Coronary artery (tissue), 2 donors: ENCODE measurements around the gene MICAL3.
A peak's percentile ranks its signal among the peaks of the same experiment; 100 is the strongest.

Experiments
- DNase-seq: peaks from one replicate; pipeline ENCODE4 v3.0.0-alpha.2; 2017; ENCODE audit warnings: low spot score
- H3K27ac ChIP-seq, 2 donors: fragments of 200-600 bp; sonication (generic); one replicate each; pipeline ENCODE4 v1.5.1; 2016 to 2019
- H3K4me3 ChIP-seq: fragments of 200-600 bp; sonication (generic); 2 replicates; pipeline ENCODE4 v1.5.1; 2016; ENCODE audit warnings: mild to moderate bottlenecking, moderate library complexity
- TF ChIP-seq, protein P1 (sequence below): fragments of 200-600 bp; sonication (generic); IDR thresholded peaks from one replicate; pipeline ENCODE4 v1.5.1; 2019; ENCODE audit warnings: antibody characterized with exemption

The MICAL3 gene

DNA sequence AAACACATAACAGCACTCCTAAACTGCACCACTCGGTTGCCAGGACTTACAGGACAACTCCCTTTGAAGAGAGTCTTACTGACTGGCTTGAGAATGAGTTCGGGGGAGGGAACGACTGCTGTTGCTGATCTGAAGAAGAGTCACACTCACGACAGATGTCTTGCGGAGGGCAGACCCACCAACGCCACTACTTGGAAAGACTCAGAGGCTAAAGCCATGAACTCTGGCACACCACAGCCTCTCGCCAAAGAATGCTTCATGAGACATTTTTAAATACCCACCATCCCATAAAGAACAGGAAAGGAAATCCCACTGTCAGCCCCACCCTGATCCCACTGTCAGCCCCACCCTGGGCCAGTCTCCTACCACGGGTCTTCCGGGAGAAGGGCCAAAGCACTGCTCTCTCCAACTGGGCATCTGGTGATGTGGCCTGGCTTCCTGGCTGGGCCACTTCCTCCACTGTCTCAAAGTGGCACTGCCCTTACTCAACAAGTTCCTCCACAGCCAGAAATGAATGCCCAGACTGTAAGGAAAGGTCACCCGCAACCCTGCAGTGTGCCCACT, 73.6 kb downstream of the MICAL3 start:
- peak overlapping the region in 1 of 2 donors; percentile 57 for H3K27ac ChIP-seq
- no peak overlapping the region for H3K4me3 ChIP-seq
- no peak for DNase-seq
- TF ChIP-seq, protein P1, sequence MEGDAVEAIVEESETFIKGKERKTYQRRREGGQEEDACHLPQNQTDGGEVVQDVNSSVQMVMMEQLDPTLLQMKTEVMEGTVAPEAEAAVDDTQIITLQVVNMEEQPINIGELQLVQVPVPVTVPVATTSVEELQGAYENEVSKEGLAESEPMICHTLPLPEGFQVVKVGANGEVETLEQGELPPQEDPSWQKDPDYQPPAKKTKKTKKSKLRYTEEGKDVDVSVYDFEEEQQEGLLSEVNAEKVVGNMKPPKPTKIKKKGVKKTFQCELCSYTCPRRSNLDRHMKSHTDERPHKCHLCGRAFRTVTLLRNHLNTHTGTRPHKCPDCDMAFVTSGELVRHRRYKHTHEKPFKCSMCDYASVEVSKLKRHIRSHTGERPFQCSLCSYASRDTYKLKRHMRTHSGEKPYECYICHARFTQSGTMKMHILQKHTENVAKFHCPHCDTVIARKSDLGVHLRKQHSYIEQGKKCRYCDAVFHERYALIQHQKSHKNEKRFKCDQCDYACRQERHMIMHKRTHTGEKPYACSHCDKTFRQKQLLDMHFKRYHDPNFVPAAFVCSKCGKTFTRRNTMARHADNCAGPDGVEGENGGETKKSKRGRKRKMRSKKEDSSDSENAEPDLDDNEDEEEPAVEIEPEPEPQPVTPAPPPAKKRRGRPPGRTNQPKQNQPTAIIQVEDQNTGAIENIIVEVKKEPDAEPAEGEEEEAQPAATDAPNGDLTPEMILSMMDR = no peak

DNA sequence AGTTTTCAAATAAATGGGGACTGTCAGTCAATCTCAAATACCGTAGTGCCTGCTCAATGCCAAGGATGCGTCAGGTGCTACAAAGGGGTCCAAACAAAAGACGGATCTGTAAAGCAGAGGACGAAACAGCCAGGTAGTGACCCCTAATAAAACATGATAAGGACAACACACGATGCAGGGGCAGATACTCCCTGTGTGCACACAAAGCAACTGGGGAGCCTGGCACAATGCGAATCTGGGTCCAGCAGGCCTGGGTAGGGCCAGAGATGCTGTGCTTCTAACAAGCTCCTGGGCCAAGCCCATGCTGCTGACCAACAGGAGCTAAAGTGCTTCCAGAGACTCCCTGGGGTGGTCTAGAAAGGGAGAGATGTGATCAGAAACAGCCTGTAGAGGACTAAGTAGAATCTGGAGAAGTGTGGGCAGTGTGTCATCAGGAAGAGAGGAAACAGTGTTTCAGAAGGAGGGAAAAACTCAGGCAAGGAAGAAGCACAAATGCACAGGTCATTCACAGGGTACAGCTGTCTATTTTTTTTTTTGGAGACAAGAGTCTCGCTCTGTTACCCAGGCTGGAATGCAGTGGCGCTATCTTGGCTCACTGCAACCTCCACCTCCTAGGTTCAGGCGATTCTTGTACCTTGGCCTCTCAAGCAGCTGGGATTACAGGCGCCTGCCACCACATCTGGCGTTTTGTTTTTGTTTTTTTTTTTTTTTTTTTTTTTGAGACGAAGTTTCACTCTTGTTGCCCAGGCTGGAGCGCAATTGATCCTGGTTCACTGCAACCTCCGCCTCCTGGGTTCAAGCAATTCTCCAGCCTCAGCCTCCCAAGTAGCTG, 74.5 kb downstream of the MICAL3 start:
- TF ChIP-seq, protein P1 = no peak
- H3K4me3 ChIP-seq = no peak overlapping the region
- DNase-seq = no peak
- H3K27ac ChIP-seq = no peak overlapping the region

DNA sequence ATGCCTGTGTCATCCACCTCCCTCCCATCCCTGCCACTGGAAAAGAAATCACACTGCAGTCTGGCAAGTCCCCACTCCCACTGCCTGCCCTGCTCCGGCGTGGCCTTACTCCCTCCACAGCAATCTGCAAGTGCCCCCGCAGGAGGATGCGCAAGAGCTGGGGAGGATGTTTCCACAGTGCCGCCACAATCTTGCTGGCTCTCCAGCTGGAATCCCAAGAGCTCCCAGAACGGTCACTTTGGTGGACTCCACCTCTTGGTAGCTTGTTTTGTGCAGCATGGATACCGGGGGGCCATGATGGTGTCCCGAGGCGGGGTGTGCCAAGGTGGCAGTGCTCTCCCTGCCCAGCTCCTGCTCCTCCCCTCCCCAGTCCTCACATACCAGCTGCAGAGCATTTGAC, 76.3 kb downstream of the MICAL3 start:
- no peak overlapping the region for H3K27ac ChIP-seq
- TF ChIP-seq, protein P1 = no peak
- DNase-seq = no peak
- no peak overlapping the region for H3K4me3 ChIP-seq

DNA sequence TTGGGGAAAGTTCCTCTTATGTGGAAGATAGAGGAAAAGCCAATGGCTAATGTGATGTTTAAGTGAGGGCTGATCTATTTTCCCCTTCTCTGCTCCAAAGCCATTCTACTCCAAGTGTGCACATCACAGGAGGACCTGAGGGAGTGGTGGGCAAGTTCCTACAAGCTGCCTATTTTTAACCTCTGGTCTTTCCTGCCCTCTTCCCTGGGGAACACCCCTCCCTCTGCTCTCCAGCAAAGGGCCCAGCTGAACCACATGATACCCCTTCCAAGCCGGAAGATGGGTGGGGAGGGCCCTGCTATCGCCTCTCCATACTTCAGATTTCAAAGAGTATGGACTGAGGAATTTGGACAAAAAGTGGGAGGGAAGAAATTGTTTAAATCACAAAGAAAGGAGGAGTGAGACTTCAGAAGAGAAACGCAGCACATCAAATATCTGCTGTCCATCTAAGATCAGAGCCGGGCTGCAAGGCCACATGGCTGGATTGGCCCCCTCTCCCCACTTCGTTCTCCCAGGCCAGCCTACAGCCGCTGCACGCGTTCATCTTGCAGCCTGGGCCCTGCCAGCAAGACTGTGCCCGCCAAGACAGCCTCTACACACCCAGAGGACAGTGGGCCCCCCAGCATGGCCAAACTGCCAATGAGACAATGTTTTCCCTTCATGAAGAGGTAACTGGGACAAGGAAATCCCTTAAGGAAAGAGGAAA, 77.5 kb downstream of the MICAL3 start:
- TF ChIP-seq, protein P1 = no peak
- H3K27ac ChIP-seq = peak overlapping the region in 1 of 2 donors; percentile 46
- peak overlapping the region; percentile 13 for H3K4me3 ChIP-seq
- no peak for DNase-seq

DNA sequence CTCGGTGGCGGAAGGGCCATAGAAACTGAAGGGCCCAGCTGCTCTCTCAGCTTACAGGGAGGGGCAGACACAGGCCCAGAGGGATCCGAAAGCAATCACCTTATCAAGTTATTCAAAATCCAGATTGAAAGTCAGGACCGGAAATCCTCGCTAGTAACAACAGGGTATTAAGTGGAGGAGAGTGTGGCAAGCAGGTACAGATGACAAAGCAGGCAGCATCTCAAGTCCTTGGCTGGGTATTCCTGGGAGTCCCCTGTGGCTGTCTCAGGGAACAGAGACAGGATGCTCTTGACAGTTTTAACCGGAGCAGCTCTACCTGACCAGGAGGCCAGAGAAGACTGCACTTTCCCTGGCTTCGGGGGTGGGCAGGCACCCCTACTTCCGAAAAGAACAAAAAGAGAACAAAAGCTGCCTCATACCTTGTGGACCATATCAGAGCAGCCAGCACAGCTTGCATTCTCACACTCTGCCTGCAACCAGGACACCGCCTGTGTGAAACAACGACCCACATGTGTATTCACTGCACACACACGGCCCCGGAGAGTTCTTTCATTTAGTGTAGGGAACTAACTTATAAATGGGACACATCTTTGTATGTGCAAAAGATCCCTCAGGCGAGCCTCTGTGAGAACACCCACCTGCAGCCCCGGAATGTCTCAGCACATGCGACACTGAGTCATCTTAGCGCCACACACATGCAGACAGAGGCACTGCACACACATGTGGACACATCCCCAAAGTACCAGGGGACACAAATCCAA, 78.3 kb downstream of the MICAL3 start:
- Histone ChIP-seq H3K4me3 (peak overlapping the region; percentile 13), H3K27ac (peak overlapping the region; percentile 16 to 46)
- TF ChIP-seq, protein P1 = no peak
- DNase-seq = no peak

DNA sequence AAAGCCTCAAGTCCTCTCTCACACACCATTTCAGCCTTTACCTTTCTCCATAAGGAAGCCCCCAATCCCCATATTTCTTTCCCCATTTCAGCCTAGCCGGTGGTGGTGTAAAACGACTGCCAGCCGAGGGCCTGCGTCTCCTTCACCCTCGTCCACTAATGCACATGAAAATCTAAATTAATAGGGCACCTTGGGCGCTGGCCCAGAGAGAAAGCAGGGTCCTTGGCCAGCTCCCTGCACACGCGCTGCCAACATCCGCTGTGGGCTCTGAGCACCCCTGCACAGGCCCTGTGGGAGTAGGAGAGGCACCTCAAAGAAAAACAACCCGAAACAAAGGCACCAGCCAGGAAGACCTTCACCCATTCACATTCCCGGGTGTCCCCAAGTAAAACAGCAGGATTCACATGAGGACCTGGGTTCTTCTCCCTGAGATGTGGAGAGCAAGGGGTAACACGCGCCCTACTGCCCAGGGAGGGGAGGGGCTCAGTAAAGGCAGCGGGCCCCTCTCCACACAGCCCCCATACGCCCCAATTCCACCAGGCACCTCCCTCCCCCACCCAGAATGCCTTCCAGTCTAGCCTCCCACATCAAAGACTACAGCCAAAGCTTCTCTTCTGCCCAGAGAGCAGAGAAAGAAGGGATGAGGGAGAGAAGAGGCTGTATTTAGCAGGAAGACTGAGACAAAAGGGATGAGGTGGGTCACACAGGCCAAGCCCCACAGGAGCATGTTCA, 79.0 kb downstream of the MICAL3 start:
- DNase-seq = no peak
- TF ChIP-seq, protein P1 = no peak
- Histone ChIP-seq H3K4me3 (no peak overlapping the region), H3K27ac (peak overlapping the region; percentile 16 to 46)
